Measurements from ENCODE around the gene THSD4.

The THSD4 gene

GRCh38 chr15:71575474-71576045 is 460.3 kb downstream of the THSD4 start:
- DNase-seq (ENCODE audit: low read depth in 2 of 2), result no peak

DNA sequence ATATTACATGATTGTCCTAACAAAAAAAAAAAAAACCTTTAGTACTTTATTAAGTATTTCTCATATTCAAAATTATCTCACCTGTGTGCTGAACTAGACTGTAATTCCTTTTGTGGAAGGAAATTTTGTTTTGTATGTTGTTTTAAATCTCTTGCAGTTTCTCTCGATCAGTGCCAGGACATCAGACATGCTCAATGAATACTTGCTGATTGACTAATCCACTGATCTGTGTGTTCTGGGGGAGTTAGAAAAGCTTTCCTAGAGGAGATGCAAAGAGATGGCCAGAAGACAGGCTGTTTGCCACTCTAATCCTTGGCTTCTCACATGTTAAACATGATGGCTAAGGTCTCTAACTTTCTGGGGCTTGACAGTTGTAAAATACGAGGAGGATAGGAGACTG is 461.8 kb downstream of the THSD4 start:
- DNase-seq (ENCODE audit: low read depth in 2 of 2), result no peak

GRCh38 chr15:71581398-71581930 is 466.2 kb downstream of the THSD4 start:
- no peak for DNase-seq (ENCODE audit: low read depth in 2 of 2)

- DNase-seq (ENCODE audit: low read depth in 2 of 2), result no peak
Observed at GRCh38 chr15:71585159-71585558, 469.9 kb downstream of the THSD4 start.

GRCh38 chr15:71586463-71586862 is 471.2 kb downstream of the THSD4 start:
- DNase-seq (ENCODE audit: low read depth in 2 of 2), result no peak

DNA sequence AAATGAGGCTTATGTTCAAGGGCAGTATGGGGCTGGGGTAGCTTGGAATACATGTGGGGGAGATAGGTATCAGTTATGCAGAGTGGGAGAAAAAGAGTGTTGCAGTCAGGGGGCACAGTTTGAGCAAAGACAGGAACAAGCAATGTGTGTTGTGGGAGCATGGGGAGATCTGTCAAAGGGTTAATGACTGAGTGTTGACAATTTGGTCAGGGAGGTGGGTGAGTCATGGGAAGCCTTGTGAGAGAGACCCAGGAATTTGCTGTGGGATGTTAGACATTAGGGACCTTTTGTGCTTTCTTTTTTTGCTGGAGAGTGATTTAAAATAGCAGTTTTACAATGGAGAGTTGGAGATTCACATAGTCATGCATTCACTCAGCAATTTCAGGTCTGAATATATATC is 473.5 kb downstream of the THSD4 start:
- no peak for DNase-seq (ENCODE audit: low read depth in 2 of 2)

- no peak for DNase-seq (ENCODE audit: low read depth in 2 of 2)
Observed at GRCh38 chr15:71591057-71591456, 475.8 kb downstream of the THSD4 start.

- DNase-seq (ENCODE audit: low read depth in 2 of 2), result no peak
Observed at GRCh38 chr15:71592203-71592602, 476.9 kb downstream of the THSD4 start.

DNA sequence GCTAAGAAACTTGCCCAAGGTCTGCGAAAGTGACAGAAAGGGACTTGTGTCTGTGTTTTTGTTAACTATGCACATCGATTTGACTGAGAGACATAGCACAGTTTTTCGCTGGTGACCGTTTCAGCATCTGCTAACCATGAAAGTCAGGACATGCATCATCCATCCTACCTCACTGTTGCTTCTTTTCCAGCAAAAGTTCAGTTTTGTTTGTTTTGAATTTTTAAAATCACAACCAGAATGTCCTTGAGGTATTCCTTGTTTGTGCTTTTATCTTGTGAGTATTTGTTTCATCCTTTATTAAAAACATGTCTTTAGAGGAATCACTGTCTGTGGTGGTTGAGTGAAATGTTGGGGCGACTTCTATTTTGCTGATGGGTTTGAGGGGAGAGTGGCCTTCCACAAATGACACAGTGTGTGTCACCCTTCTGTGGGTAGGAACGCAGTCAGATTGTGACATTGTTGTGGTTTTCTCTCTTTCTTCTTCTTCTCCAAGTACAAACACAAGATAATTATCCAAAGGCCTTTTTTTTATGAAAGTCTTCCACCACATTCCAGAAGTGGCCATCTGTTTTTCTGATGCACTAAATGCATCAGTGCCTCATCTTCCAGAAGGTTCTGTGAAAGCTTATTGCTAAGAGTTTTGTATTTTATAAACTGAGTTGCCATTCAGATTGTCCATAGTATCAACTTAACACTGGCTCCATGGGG is 480.7 kb downstream of the THSD4 start:
- DNase-seq (ENCODE audit: low read depth in 2 of 2), result no peak

GRCh38 chr15:71596672-71597071 is 481.4 kb downstream of the THSD4 start:
- no peak for DNase-seq (ENCODE audit: low read depth in 2 of 2)

DNA sequence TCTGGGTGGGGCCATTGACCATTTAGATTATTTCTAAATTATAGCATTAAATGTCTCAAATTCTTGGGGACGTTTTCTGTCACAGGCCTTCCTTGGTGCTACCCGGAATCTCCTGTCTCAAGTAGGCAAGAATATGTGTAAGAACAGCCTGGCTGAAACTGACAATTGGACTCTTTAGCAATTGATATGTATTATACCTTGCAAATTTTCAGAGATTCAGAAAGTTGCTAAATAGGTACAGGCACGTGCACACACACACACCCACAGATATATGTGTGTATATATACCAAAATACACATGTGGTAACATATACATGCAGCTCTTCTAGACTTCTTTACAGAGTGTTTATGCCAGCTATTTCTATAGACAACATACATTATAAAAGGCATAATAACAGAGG is 481.9 kb downstream of the THSD4 start:
- no peak for DNase-seq (ENCODE audit: low read depth in 2 of 2)

GRCh38 chr15:71597637-71598036 is 482.4 kb downstream of the THSD4 start:
- no peak for DNase-seq (ENCODE audit: low read depth in 2 of 2)

- no peak for DNase-seq (ENCODE audit: low read depth in 2 of 2)
Observed at GRCh38 chr15:71598741-71599140, 483.5 kb downstream of the THSD4 start.

DNA sequence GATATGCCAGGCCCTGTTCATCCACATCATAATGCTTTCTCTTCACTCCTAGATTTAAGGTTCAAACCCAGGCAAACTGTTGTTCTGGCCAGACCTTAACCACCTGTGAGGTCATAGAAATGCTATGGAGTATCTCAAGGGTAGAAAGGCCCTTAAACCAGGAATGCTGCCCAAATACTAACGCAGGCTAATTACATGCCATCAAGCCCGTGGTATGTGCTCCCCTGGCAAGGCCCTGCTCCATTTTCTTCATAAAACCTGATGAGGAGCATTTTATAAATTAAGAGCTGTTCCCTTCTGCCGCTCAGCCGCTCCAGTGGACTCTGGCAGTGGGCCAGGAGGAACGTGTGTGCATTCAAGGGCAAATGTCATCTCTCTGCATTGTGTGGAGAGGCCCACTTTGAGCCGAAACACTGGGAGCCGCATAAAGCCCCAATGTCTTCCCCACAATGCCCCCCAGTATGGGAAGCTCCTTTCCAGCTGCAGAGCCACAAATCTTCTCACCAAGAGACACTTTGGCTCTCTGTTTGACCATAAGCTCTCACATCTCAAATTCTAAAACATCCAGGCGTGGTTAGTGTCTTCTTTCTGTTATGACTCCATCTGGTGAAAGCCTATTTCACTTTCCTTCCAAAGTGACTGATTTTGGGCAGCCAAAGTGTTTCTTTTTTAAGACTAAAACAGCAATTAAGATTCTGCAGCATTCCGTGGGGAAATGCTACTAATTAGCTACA is 484.3 kb downstream of the THSD4 start:
- no peak for DNase-seq (ENCODE audit: low read depth in 2 of 2)

- DNase-seq (ENCODE audit: low read depth in 2 of 2), result no peak
Observed at GRCh38 chr15:71600237-71600636, 485.0 kb downstream of the THSD4 start.

GRCh38 chr15:71601038-71601834 is 486.0 kb downstream of the THSD4 start:
- no peak for DNase-seq (ENCODE audit: low read depth in 2 of 2)

DNA sequence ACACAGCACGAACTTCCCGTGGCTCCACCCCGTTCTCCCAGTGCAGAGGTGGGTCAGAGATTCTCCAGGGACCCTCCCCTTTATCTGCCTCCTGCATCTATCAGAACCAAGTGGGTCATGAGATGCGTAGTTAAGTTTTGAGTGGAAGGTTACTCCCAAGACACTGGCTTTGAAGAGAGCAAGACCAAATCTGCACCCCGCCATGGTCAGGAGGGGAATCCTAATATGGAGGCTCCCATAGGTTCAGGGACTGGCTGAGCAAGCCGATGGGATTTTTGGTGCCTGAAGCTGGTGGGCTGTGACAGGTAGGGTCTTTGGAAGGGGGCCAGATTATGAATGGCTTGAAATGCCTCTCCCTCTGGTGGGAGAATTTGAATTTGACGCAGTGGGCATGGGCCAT is 488.1 kb downstream of the THSD4 start:
- no peak for DNase-seq (ENCODE audit: low read depth in 2 of 2)

GRCh38 chr15:71607383-71607782 is 492.1 kb downstream of the THSD4 start:
- DNase-seq (ENCODE audit: low read depth in 2 of 2), result no peak

GRCh38 chr15:71610728-71611552 is 495.7 kb downstream of the THSD4 start:
- DNase-seq (ENCODE audit: low read depth in 2 of 2), result no peak

- no peak for DNase-seq (ENCODE audit: low read depth in 2 of 2)
Observed at GRCh38 chr15:71611553-71612396, 496.5 kb downstream of the THSD4 start.
